MM.1S (cell line): ENCODE data around the gene ZNF438.

Experiments used
- CTCF ChIP-seq: fragments of 300-600 bp; sonication (generic); IDR thresholded peaks from 2 replicates; pipeline ENCODE4 v1.5.1; 2016; ENCODE audit warnings: antibody characterized with exemption, low read length, mixed read lengths
- EZH2phosphoT487 ChIP-seq: fragments of 300-600 bp; sonication (generic); IDR thresholded peaks from 2 replicates; pipeline ENCODE4 v1.6.1; 2018; ENCODE audit warnings: antibody characterized with exemption, low read length

- TF ChIP-seq CTCF (no peak), EZH2phosphoT487 (no peak)
These were observed 184.0 kb downstream of the ZNF438 start for GRCh38 chr10:30847642-30848041.
